Measurements from ENCODE around the gene KRTAP4-7. TPM values are rescaled to one million over a fixed set of nuclear protein-coding genes. Genes with fewer than 3 reads are reported as not detected.
"Not testable (repeated sequence)": the region's sequence is repeated elsewhere in the genome, so short reads cannot be mapped to it uniquely, and the experiment has no call there.

KRTAP4-7 gene
- not detected for total RNA-seq

- POLR2A ChIA-PET, CTCF ChIA-PET: not testable (repeated sequence)
Measured at GRCh38 chr17:41084100-41084856, at the start of gene KRTAP4-7. Gene KRTAP4-7, plus strand, starts transcription at chr17:41084150. Its CDS starts 57 bp downstream, at chr17:41084207.

GRCh38 chr17:41034346-41034935 lies 49.5 kb upstream of the KRTAP4-7 start, which contains the start of gene KRTAP1-3:
Gene KRTAP1-3, minus strand, starts transcription at chr17:41034874. Its CDS starts 53 bp downstream, at chr17:41034821.
- CTCF ChIA-PET, POLR2A ChIA-PET: not testable (repeated sequence)

- ChIA-PET POLR2A (no interaction called here), CTCF (no interaction called here)
Measured at GRCh38 chr17:41037853-41038350, 46.0 kb upstream of the KRTAP4-7 start.

GRCh38 chr17:41040783-41041571 lies 43.0 kb upstream of the KRTAP4-7 start, which contains the start of gene KRTAP1-1:
Gene KRTAP1-1, minus strand, starts transcription at chr17:41041450. Its CDS starts 53 bp downstream, at chr17:41041397.
- CTCF ChIA-PET, POLR2A ChIA-PET: not testable (repeated sequence)

- CTCF ChIA-PET: no interaction called here
- POLR2A ChIA-PET: no interaction called here
Measured at GRCh38 chr17:41042953-41043352, 41.0 kb upstream of the KRTAP4-7 start.

GRCh38 chr17:41046735-41047465 lies 37.0 kb upstream of the KRTAP4-7 start, which contains the start of gene KRTAP2-1:
Gene KRTAP2-1, minus strand, starts transcription at chr17:41047316. Its CDS starts 49 bp downstream, at chr17:41047267.
- POLR2A ChIA-PET, CTCF ChIA-PET: not testable (repeated sequence)

- CTCF ChIA-PET: no interaction called here
- POLR2A ChIA-PET: no interaction called here
Measured at GRCh38 chr17:41048441-41048840, 35.5 kb upstream of the KRTAP4-7 start.

- ChIA-PET CTCF (no interaction called here), POLR2A (no interaction called here)
Measured at GRCh38 chr17:41049110-41049509, 34.8 kb upstream of the KRTAP4-7 start.

GRCh38 chr17:41052566-41052965 lies 31.4 kb upstream of the KRTAP4-7 start:
- ChIA-PET POLR2A (no interaction called here), CTCF (no interaction called here)

- CTCF ChIA-PET: no interaction called here
- POLR2A ChIA-PET: no interaction called here
Measured at GRCh38 chr17:41054025-41054424, 29.9 kb upstream of the KRTAP4-7 start.

GRCh38 chr17:41054556-41054955 lies 29.4 kb upstream of the KRTAP4-7 start:
- POLR2A ChIA-PET, CTCF ChIA-PET: not testable (repeated sequence)

- CTCF ChIA-PET, POLR2A ChIA-PET: not testable (repeated sequence)
Measured at GRCh38 chr17:41055130-41055529, 28.8 kb upstream of the KRTAP4-7 start, which contains the start of gene KRTAP2-2. Gene KRTAP2-2, minus strand, starts transcription at chr17:41055230. Its CDS starts 19 bp downstream, at chr17:41055211.

GRCh38 chr17:41057547-41057946 lies 26.4 kb upstream of the KRTAP4-7 start:
- CTCF ChIA-PET: no interaction called here
- POLR2A ChIA-PET: no interaction called here

GRCh38 chr17:41058741-41059140 lies 25.2 kb upstream of the KRTAP4-7 start:
- CTCF ChIA-PET: no interaction called here
- POLR2A ChIA-PET: no interaction called here

GRCh38 chr17:41059276-41060051 lies 24.5 kb upstream of the KRTAP4-7 start:
- CTCF ChIA-PET, POLR2A ChIA-PET: not testable (repeated sequence)

GRCh38 chr17:41060052-41060604 lies 23.8 kb upstream of the KRTAP4-7 start, which contains the start of gene KRTAP2-3:
Gene KRTAP2-3, minus strand, starts transcription at chr17:41060114. Its CDS starts 64 bp downstream, at chr17:41060050.
- ChIA-PET POLR2A (no interaction called here), CTCF (no interaction called here)

GRCh38 chr17:41061964-41062363 lies 22.0 kb upstream of the KRTAP4-7 start:
- POLR2A ChIA-PET: no interaction called here
- CTCF ChIA-PET: no interaction called here

- ChIA-PET CTCF (no interaction called here), POLR2A (no interaction called here)
Measured at GRCh38 chr17:41063449-41063848, 20.5 kb upstream of the KRTAP4-7 start.

- CTCF ChIA-PET: no interaction called here
- POLR2A ChIA-PET: no interaction called here
Measured at GRCh38 chr17:41064301-41064700, 19.6 kb upstream of the KRTAP4-7 start.
